HG03520 (cell line): Measurements from ENCODE around the gene HTR3B.
"Not testable (repeated sequence)": the region's sequence is repeated elsewhere in the genome, so short reads cannot be mapped to it uniquely, and the experiment has no call there.

Experiments
- ATAC-seq: cut with Tn5 transposase; IDR thresholded peaks from one replicate; pipeline ENCODE4 v1.9.1; 2021; ENCODE audit warnings: mild to moderate bottlenecking, moderate library complexity; ENCODE audit not compliant: unreplicated experiment

The HTR3B gene

GRCh38 chr11:113942256-113942655 lies 37.7 kb downstream of the HTR3B start:
- ATAC-seq: no peak

GRCh38 chr11:113946162-113946561 lies 41.6 kb downstream of the HTR3B start:
- not testable (repeated sequence) for ATAC-seq

GRCh38 chr11:113947994-113948393 lies 43.4 kb downstream of the HTR3B start:
- ATAC-seq: no peak

DNA sequence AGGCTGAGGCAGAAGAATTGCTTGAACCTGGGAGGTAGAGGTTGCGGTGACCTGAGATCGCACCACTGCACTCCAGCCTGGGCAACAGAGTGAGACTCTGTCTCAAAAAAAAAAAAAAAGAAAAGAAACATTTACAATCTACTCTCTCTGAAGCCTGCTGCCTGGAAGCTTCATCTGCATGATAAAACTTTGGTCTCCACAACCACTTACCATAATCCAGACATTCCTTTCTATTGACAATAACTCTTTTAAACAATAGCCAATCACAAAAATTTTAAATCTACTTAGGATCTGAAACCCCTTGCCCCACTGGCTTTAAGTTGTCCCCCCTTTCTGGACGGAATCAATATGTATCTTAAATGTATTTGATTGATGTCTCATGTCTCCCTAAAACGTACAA lies 45.3 kb downstream of the HTR3B start:
- ATAC-seq: no peak

GRCh38 chr11:113951537-113951936 lies 46.9 kb downstream of the HTR3B start:
- no peak for ATAC-seq

GRCh38 chr11:113952070-113952469 lies 47.5 kb downstream of the HTR3B start:
- no peak for ATAC-seq

DNA sequence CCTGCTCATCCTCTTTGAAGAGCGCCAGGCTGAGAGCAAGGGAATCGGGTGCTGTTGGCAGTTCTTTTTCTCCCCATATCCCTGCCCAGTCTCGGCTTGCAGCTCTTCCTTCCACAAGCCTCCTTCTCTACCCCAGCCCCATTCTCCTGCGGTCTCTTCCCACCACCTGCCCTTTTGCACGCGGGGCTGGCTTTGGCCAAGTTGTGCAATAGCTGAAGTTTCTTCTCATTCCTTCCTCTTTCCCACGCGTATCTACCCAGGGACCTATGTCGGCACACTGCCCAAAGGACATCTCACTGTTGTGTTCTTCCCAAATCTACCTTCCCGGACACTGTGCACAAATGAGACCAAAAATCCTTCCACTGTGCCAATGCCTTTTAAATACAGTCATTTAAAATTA lies 48.0 kb downstream of the HTR3B start:
- ATAC-seq: no peak

DNA sequence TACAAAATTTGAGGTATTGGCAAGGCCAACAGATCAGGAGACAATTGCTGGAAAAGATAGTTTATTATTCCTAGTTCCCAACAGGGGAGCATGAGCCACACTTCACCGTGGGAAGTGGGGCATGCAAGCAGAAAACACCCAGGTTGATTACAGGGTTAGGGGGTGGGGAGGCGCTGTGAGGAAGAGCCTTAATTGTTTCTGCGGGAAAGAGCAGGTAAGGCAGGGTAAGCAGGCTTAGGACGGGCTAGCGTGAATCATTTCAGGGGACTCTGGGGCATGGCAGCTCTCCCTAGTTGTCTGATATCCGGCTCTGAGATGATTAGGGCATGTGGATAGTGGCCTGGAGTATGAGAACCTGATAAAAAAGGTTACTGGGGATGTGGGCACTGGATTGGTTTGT lies 49.6 kb downstream of the HTR3B start:
- no peak for ATAC-seq

DNA sequence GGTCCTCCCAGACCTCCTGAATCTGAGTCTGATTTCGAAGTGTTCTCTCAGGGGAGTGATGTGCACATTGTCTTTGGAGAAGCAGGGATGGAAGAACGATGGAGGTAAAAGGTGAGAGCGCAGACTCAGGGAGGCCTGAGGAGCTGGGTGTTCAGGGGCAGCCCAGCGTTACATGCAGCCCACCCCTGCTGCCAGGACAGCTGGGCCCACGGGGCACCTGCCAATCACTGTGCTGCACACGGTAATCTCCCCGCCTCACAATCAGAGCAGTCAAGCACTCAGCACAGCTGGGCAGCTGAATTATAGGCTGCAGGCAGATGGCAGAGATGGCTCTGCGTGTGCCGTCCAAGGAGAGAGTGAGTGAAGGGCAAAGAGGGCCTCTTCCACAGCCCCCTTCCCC lies 52.4 kb downstream of the HTR3B start:
- no peak for ATAC-seq

GRCh38 chr11:113960702-113961330 lies 56.2 kb downstream of the HTR3B start:
- no peak for ATAC-seq

DNA sequence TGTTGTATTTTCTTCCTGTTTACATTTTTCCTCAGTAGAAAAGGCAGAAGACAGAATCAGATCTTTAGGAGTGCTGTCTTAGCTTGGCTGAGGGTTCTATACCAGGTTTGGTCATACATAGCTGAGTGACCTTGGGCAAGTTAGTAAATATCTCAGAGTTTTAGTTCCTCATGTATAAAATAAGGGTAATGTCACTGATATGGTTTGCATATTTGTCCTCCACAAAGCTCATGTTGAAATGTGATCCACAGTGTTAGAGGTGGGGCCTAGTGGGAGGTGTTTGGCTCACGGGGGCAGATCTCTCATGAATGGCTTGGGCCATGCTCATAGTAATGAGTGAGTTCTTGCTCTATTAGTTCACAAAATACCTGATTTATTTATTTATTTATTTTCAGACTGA lies 62.8 kb downstream of the HTR3B start:
- no peak for ATAC-seq

GRCh38 chr11:113971506-113972195 lies 67.1 kb downstream of the HTR3B start:
- ATAC-seq: no peak

DNA sequence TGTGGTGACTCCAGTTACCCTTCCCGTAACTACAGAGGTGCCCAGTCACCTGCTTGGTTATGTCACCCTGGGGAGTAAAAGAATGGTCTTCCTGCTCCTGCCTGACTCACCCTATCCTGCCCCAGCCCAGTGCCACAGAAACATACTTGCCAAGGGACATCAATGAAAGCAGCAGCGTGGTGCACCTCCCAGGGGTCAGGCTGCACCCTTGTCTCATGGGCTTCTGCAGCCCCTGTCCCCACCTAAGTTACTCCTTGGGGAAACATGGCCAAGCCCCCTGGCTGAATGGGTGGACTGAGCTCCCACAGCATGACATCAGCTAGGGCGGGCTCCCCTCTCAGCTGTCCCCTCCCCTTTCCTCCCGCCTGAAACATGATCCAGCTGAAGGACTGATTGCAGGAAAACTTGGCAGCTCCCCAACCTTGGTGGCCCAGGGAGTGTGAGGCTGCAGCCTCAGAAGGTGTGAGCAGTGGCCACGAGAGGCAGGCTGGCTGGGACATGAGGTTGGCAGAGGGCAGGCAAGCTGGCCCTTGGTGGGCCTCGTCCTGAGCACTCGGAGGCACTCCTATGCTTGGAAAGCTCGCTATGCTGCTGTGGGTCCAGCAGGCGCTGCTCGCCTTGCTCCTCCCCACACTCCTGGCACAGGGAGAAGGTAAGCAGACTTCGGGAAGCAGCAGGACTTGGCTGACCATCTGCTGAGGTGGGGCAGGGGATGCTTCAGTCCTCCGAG lies 70.3 kb downstream of the HTR3B start, which contains the start of gene HTR3A:
Gene HTR3A (plus strand): TSS at position 368 of the 730 bp plus-strand sequence. CDS start 218 bp downstream, at position 586.
- no peak for ATAC-seq

GRCh38 chr11:113977071-113977490 lies 72.5 kb downstream of the HTR3B start:
- ATAC-seq: no peak

GRCh38 chr11:113977701-113978100 lies 73.1 kb downstream of the HTR3B start:
- ATAC-seq: no peak

DNA sequence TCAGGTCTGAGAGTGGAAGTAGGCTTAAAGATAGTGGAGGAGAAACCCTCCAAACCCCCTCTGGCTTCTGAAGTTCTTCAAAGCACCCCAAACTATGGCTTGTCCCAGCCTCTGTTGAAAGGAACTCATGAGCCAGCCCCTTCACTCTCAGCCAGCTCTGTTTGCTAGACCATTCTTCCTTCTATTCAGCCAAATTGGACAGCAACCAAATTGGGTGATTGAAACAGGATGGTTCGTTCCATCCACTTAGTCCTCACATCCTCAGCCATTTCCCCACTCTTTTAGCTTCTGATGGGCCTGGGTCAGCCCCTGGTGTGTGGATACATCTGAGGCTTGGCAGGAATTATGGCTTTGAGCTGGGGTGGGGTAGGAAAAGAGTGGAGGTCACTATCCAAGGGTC lies 74.8 kb downstream of the HTR3B start:
- no peak for ATAC-seq

DNA sequence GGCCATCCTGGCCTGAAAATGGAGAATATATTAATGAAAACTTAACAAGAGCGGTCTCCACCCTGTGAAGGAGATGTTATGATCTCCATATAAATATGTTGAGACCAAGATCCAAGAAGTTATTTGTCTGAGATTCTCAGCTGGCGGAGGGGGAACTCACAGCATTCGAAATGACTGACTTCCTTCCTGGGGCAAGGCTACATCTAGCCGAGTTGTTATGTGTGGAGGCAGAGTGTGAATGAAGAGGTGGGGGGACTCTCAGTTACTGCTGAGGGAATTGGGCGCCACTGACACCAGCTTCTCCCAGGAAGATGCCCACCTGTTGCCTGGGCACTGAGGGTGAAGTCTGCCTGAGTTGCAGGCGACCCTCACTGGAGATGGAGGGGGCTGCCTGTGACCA lies 76.2 kb downstream of the HTR3B start:
- no peak for ATAC-seq

GRCh38 chr11:113982306-113982705 lies 77.7 kb downstream of the HTR3B start:
- no peak for ATAC-seq

- no peak for ATAC-seq
Observed at GRCh38 chr11:113984781-113985180, 80.2 kb downstream of the HTR3B start.

DNA sequence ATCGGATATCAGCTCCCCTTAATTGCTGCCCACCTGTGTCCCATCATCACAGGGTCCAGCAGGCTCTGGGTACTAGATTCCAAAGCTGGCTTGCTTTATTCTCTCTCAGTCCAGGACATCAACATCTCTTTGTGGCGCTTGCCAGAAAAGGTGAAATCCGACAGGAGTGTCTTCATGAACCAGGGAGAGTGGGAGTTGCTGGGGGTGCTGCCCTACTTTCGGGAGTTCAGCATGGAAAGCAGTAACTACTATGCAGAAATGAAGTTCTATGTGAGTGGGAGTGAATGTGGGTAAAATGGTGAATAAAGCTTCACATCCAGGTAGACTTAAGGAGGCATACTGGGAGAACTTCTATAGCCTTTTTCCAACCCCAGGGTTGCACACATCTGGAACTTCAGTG lies 81.3 kb downstream of the HTR3B start:
- ATAC-seq: no peak

- no peak for ATAC-seq
Observed at GRCh38 chr11:113986351-113987140, 82.0 kb downstream of the HTR3B start.
